Fibroblast of skin of abdomen (primary cell): ENCODE data around the gene CACNA2D1.
"Not testable (repeated sequence)": the region's sequence is repeated elsewhere in the genome, so short reads cannot be mapped to it uniquely, and the experiment has no call there.

Source experiments
- DNase-seq: peaks from one replicate; pipeline ENCODE4 v3.0.0-alpha.2; 2013

The CACNA2D1 gene

DNA sequence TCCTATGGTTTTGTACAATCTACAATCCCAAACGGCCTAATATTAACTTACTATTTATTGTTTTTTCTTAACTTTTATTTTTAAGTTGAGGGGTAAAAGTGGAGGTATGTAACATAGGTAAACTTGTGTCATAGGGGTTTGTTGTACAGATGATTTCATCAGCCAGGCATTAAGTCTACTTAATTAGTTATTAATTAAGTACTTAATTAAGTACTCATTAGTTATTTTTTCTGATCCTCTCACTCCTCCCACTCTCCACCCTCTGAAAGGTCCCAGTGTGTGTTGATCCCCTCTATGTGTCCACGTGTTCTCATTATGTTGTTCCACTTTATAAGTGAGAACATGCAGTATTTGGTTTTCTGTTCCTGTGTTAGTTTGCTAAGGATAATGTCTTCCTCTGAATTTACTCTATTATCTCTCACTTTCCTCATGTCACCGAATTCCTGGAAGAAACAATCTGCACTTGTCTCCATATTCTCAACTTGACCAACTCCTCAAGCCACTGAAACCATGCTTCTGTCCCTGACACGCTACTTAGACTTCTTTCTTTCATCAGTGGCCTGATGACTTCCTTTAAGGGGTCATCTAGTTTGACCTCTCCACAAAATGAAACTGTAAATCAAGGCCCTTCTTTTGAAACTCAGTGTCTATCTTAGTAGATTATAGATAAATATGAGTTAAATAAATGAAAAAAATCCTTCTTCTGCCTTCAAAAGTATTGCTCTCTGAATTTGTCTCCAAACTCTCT is 9.1 kb downstream of the CACNA2D1 start:
- no peak for DNase-seq

DNA sequence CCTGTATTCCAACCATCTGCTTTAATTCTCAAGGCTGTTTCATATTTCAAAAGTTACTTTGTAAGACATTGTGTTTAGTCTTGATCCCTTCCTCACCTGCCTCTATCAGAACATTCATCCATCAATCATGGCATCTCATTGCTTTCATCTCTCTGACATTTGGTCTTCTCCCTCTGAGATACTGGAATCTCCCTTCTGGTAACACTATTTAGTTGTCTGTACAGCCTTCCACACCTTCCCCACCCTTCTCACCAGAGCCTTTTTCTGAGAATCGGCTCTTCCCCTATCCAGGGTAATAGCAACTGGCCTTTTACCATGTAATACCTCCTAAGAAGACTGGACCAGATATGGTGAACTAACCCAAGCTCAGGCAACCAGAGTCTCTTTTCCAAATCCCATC is 10.1 kb downstream of the CACNA2D1 start:
- no peak for DNase-seq

DNA sequence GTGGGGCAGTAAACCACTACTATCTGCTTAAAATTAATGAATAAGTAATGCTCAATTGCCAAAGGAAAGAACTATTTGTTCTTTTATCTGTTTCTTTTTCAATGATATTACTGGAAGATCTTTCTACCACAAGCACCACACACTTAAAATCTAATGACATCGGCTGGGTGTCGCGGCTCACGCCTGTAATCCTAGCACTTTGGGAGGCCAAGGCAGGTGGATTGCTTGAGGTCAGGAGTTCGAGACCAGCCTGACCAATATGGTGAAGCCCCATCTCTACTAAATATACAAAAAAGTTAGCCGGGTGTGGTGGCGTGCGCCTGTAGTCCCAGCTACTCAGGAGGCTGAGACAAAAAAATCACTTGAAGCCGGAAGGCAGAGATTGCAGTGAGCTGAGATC is 10.8 kb downstream of the CACNA2D1 start:
- DNase-seq = not testable (repeated sequence)

DNA sequence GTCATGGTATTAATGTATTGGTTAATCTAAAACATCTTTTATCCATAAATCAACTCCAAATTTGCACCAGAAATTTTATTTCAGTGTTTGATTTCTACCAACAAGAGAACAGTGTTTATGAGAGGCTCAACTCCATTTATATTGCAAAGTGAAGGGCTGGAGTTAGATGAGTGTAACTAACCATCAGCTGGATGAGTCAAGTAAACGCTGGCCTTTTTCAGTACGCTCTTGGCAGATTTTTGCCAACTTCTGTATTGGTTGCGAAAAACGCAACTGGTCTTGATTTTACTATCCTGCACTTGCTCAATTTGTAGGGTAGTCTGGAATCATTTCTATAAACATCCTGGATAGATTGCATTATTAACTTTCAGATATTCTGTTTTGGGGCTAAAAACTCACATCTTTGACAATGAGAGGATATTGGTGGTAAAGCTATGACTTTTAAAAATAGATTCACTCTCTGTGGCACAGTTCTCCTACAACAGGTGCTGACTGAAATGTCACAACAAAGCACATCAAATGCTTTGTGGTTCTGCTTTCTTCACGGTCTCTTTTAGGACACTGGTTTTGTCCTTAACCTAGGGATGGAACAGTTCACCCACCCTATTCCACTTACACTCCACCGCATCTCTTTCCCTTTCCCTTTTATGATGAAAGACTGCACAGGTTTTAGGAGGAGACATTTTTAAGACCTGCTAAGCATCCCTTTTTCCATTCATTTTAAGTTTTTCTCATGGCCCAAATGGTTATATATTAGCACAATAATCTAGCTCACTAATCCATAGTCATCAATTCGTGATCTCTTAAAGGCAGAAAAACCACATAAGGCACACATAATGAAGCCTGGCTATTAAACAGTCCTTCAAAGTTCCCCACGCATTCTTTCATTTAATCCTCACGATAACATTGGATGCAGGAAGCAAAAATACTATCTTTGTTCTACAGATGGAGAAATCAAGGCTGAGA is 12.8 kb downstream of the CACNA2D1 start:
- DNase-seq = peak; percentile 62

DNA sequence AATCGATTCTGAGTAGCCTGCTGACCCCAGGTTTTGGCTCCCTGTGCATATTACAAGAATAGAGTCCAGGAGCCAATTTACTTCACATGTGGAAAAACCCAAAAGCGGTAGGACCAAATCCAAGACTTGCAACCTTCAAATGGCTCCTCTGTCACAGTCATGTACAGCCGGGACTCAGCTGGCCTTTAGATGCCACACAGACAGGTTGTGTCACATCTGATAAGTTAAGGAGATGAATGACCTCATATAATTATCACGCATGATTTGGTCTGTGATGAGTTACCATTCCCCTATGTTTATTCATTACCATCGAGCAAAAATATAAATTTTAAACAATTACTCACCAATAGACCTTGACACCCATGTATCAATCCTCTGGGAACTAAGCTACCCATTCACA is 14.2 kb downstream of the CACNA2D1 start:
- DNase-seq = no peak

DNA sequence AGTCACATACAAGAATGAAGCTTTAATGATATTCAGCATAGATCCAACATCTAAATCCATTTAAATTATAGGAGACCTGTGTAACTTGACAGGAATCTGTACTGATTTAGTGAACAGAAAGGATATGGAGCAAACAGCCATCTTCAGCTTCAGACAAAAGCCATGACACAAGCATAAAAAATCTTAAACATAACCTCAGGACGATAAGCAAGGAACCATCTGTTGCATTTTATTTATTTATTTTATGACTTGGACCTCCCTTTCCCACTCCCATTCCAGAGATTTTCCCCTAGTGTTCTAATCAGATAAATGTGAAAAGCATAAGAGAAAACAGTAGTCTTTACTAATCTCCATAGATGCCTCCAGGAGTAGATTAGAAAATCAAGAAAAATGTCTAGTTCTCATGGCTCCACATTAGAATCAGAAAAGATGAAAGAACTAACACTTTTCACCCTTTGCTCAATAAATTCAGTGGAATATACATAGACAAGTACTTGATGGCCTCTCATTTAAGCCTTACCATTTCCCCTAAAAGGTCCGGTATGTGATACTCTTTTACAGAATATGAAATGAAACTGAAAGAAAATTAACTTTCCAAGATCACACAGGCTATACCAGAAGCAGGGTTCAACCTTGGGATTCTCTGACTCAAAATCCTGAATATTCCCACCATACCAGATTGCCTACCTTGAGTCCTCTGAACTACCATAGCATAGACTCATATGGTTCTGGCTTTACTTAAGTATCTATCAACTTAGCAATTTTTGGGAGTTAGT is 15.2 kb downstream of the CACNA2D1 start:
- DNase-seq = peak; percentile 87

DNA sequence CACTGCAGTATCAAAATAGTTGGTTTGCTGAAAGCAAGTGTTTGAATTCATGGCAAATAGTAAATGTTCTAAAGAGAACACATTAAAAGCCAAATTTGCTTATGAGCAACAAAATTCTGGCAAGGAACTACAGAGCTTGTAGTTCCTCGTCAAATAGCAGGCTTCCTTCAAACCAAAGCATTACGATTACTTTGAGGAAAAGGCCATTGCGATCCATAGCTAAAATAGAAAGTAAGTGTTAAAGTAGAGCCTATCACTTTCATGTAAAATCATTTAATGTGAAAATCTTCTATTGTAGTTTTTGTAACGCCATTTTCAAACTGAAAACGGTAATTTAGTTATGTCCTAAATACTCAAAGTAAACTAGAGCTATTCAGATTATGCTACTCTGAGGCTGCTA is 20.1 kb downstream of the CACNA2D1 start:
- DNase-seq = no peak

DNA sequence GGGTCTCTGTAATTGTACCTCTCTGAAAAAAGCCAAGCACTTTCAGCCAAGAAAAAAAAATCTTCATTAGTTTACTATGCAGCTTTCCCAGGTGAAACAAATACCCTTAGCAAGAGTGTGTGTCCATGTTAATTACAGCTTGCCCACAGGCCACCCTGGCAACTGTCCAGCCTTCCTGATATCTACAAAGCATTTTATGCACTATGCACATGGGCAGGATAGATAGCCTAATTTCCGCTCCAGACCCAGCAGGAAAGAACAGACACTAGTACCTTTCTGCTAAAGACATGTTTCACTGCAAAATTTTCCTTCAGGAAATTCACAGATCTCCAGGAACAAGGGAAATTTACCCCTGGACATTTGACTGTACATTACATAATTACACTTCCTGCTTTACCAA is 24.4 kb downstream of the CACNA2D1 start:
- no peak for DNase-seq

DNA sequence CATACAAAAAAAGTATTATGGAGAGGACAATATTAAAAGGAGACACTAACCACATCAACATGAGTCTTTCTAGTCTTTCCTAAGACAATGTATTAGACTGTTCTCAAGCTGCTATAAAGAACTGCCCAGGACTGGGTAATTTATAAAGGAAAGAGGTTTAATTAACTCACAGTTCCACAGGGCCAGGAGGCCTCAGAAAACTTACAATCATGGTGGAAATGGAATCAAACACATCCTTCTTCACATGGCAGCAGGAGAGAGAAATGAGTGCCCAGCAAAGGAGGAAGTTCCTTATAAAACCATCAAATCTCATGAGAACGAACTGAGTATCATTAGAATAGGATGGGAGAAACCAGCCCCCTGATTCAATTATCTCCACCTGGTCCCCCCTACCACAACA is 25.7 kb downstream of the CACNA2D1 start:
- DNase-seq = no peak

DNA sequence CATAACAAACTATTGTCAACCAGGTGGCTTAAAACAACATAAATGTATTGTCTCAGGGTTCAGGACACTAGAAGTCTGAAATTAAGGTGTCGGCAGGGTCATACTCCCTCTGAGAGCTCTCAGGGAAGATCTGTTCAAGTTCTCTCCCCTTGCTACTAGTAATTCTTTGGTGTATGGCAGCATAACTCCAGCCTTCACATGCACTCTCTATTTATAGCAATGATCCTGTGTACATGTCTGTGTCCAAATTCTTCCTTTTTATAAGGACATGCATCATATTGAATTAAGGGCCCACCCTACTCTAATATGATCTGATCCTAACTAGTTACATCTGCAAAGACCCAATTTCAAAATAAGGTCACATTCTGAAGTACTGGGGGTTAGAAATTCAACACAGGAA is 27.2 kb downstream of the CACNA2D1 start:
- DNase-seq = no peak

DNA sequence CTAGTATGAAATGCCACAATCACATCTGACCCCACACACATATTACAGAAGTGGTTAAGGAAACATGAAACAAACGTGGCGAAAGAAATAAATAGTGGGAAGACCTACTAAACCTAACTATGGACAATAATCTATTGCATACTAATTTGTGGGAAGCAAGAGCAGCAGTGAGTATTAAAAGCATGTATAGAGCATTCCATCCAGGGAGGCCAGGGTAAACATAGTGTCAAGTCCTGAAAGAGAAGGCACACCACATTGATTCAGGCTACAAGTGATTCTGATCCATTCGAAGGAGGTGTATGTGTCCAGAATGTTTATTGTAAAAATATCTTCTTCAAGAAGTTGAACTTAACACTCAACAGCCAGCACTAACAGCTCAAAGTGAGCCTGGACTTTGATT is 29.2 kb downstream of the CACNA2D1 start:
- no peak for DNase-seq

DNA sequence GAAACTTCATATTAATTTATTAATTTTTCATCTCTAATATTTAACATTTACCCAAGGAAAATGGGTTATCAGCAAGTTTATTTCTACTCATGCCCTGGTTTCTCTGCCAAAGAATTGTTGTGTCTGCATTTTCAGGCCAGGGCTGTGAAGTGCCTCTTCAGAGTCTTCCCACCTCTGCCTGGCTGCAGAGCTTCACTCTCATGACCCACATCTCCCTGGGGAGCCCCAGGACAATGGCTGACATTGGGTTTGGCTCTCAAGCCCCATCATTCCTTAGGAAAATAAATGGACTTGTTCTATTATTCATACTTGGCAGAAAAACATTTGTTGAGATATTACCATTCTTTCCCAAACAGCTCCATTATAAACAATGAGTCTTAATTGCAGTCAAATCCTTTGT is 30.3 kb downstream of the CACNA2D1 start:
- DNase-seq = no peak

DNA sequence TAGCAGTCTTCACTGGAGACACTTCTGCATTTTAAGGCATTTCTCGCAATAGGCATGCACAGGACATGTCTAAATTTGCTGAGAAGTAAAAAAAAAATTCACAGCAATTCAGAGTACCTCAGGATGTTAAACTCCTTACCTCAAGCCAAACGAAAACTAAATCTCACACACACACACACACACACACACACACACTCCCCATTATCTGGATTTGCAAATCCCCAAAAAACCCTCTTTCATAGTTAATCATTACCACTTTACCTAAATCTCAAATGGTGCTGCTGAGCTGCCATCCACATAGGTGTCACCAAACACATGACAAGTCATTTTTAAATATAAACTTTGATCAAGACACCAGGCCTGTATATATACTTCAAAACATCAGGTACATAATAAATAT is 31.8 kb downstream of the CACNA2D1 start:
- DNase-seq = no peak

DNA sequence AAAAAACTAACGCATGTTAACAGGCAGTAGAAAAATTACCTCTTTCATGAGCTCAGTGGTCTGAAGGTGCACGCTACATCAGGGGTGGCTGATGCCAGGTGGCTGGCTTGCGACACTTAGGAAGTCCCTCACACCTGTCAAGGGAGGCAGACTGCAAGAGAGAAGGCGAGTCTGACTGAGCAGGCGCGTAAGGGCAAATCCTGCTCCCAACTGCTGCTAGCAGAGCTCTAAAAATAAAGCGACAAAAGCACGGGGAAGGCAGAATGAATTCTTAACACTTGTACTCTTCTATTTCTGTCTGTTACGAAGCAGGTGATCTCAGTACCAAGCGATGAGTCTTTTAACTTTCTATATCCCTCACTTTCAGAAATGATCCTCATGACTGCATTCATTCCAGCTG is 33.1 kb downstream of the CACNA2D1 start:
- no peak for DNase-seq

DNA sequence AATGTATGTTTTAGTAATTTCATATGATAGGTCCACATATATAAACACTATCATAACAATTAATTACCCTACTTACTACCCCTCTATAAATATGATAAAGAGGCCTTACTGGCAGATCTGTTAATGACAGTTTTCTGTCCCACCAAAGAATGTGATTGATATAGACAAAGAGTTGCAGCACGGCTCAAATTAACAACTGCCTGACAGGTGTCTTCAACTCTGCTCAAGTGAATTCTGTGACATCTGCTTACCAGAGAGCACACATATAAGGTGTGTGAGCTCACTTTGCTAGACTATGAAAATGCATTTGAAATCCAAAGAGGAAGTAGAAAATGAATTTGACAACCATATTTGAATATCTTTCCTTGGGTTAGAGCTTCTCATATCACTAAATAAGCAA is 36.6 kb downstream of the CACNA2D1 start:
- DNase-seq = no peak

DNA sequence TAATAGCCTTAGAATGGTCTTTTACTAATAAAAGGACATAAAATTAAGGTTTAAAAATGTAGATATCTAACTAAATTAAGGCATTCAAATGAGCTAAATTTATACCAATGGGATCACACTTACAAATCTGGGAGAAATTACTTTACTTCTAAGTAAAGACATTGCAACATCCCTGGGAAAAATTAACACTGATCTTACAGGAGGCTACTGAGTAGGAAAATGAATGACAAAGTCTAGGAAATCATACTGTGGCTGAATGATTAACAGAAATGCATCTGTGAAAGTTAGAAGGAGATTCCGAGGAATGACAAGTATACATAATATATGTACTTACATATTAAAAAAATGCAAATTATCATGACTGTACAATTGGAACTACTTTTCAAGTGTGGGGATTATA is 38.3 kb downstream of the CACNA2D1 start:
- no peak for DNase-seq

DNA sequence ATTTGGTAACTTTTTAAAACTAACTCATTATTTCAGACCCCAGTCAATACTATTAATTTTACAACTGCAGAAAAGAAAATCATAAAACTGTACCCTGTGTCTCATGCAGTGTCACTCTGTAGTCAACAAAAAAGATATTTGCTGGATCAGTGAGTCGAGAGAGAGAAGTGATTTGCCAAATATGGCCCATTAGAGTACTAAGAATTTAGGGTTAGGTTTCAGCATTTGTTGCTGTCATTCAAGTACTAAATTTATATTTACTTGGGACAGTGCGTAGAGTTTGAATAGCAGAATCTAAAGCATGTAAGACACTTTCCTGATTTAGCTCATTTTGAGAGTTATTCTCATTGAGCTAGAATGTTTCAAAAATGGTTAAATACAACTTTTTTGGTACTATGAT is 38.9 kb downstream of the CACNA2D1 start:
- DNase-seq = no peak

DNA sequence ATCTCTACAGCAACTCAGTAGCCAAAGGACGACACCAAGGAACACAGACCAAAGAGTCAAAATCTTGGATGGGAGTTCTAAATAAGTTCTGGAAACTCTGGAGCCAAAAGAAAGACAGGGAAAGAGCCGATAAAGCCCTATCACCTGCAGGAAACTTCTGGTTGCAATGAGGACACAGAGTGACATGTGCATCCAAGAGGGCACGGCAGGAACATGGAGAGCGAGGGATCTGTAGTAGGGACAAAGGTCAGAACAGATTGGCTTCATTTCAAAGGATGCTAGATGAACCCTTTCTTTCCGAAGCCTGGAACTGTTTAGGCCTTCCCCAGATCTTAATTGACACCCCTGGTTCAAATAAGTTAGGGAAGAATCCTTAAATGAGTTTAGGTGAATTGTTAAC is 39.5 kb downstream of the CACNA2D1 start:
- no peak for DNase-seq

DNA sequence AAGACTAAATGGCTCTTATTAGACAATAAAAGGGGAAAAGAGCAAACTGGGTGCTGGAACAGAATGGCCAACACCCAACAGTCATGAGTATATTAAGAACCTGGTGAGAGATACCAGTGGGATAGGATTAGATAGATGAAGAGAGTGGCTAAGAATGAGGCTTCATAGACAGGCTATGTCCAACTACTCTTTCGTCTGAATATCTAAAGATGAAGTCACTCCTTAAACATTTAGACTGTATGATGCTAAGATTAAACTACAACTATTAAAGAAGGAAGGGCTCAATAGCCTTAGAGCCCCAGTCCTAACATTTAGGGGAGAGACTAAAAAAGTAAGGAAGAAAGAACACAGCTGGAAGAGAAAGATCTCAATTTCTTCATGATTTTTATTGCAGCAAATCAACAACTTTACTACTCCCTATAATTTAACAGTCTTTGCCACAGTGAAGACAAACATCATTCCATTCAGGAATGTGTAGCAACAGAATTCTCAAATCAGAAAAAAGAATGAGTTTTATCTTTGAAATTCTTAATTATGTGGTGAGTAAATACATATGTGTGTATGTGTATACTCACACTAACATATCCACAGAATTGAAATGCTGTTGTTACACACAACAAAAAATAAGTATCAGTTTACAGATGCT is 45.6 kb downstream of the CACNA2D1 start:
- peak; percentile 15 for DNase-seq

DNA sequence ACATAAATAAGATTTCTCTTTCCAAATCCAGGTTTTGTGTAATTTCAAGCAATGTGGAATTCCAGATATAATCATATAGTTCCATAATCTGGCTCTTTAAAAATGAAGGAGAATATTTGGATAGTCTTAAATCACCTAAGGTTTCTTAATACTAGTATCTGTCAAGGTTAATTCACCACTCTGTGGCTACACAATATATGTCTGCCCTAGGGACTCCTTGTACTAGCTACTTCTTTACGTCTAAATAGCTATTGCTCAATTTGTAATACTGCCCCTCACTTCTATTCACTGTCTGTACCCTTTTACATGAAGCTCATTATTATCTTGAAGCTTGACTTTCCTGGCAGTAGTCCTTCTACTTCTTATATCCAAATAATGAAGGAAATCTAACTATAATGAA is 47.2 kb downstream of the CACNA2D1 start:
- DNase-seq = no peak

DNA sequence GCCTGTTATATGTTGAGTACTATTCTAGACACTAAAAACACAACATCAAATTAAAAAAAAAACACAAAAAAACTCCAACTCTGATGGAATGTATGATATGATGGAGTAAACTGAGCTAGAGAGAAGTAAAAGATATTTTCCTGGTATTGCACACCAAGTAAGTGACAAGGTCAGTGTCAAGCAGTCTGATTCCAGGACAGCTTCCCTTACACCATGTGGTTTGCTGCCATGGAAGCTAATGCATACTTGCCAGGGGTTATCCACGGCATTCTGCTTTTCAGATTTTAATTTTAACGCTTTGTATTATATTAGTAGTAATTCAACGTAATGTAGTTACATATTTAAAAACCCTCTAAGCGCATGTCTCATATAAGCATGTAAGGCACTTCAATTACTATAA is 48.4 kb downstream of the CACNA2D1 start:
- no peak for DNase-seq

DNA sequence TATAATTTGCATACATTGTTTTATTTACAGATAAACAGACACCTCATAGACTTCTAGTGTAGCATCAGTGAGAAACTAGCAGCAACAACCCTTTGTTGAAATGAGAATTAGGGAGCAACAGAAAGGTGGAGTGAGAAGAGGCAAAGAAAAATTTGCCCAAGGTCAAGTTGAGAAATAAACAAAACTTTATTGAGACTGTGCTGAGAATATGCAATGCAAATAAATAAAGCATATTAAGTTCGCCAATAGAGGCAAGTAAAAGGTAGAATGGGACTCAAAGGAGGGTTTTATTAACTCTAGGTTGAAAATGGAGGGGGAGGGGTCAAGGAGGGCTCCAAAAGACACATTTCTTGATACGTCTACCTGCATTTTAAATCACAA is 49.7 kb downstream of the CACNA2D1 start:
- no peak for DNase-seq
